ENCODE results near the gene RAX.

The RAX gene

DNA sequence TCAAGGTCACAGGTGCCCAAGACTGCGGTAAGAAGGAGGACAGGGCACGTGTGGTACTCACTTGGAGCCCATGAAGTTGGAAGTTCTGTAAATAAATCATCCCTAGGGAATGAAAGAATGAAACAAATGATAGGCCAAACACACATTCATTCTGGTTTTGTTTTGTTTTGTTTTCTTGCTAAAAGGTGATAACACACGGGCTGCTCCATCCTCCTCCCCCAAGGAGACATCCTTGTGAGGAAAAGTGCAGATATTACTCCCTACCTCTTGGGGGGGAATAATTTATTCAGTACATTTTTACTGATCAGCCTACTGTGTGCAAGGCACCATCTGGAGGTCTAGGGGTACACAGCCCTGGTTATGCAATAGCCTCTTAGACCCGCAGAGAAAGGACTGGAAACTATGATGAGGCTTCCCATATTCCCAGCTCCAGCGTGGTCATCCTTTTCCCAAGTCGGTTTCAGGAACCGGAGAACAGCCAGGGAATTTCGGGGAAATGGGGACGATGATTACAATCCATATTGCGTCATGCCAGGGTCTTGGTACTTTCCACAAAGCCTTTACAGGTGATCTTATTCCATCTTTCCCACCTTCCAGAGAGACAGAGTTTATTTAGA, 6.3 kb downstream of the RAX start:
- Histone ChIP-seq H3K18ac (ENCODE audit: low read length) (no peak overlapping the region), H2BK5ac (ENCODE audit: low read length) (no peak overlapping the region), H3K14ac (ENCODE audit: low read length) (no peak overlapping the region), H4K91ac (ENCODE audit: low read depth, low read length, poor library complexity) (no peak overlapping the region), H2BK120ac (ENCODE audit: low read depth, low read length) (no peak overlapping the region), H3K4me3 (ENCODE audit: low read length in 2 of 2) (no peak overlapping the region), H3K4me2 (ENCODE audit: insufficient read depth, low read length, poor library complexity, severe bottlenecking) (no peak overlapping the region), H2BK15ac (ENCODE audit: low read length) (no peak overlapping the region), H3K4me1 (ENCODE audit: control insufficient read depth in 2 of 2, insufficient read depth in 1 of 2, low read depth in 1 of 2, low read length in 2 of 2) (peaks cover 0 to 17% of the 10 kb centered on the region in 2 donors), H3K79me1 (ENCODE audit: low read depth, low read length) (peaks cover 2% of the 10 kb centered on the region), H3K27ac (replicated peaks; ENCODE audit: low read length) (no peak overlapping the region), H3K9me3 (replicated peaks in 1 of 2; ENCODE audit: control insufficient read depth in 2 of 2, insufficient read depth in 1 of 2, low read depth in 1 of 2, low read length in 2 of 2) (peaks cover 9 to 27% of the 10 kb centered on the region in 2 donors), H3K4ac (ENCODE audit: low read length) (no peak overlapping the region), H3K23ac (ENCODE audit: low read depth, low read length, poor library complexity) (no peak overlapping the region), H2AFZ (ENCODE audit: low read length) (no peak overlapping the region), H3K9ac (ENCODE audit: low read depth, low read length, poor library complexity) (no peak overlapping the region), H3K27me3 (ENCODE audit: control insufficient read depth in 3 of 3, insufficient read depth in 3 of 3, low read depth in 1 of 3, low read length in 3 of 3) (peaks cover 3 to 94% (median 52%) of the 10 kb centered on the region in 3 experiments), H3K36me3 (replicated peaks in 1 of 2; ENCODE audit: control insufficient read depth in 2 of 2, insufficient read depth in 2 of 2, low read length in 2 of 2) (peaks cover 0 to 22% of the 10 kb centered on the region in 2 donors), H2BK12ac (ENCODE audit: low read length) (no peak overlapping the region), H4K8ac (ENCODE audit: low read depth, low read length) (no peak overlapping the region), H2AK5ac (ENCODE audit: low read depth, low read length) (no peak overlapping the region)
- no CpG with 5 or more reads among the region's 10 CpGs for WGBS, 2 donors (ENCODE audit: extremely low coverage in 2 of 2, insufficient read length in 2 of 2, insufficient replicate concordance in 1 of 2)
- no peak for DNase-seq (ENCODE audit: low spot score)

DNA sequence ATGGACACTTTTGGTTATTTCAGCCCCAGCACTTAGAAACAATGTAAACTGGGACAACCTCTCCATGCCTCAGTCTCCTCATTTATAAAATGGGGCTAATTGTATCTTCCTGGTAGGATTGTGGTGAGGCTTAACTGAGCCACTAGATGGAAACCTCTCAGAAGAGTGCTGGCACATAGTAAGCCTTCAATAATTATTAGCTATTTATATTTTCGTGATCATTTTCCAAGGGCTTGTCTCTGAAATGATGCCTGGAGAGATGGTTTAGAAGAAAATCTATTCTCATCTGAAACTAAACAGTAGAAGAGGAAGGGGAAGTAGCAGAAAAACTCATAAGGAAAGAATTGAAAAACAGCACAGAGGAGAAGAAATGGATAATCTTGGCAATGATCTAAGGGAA, 6.8 kb downstream of the RAX start:
- no peak overlapping the region for H2BK5ac ChIP-seq (ENCODE audit: low read length)
- H3K27ac ChIP-seq (replicated peaks; ENCODE audit: low read length): no peak overlapping the region
- H3K4ac ChIP-seq (ENCODE audit: low read length): no peak overlapping the region
- H2BK12ac ChIP-seq (ENCODE audit: low read length): no peak overlapping the region
- no peak overlapping the region for H3K14ac ChIP-seq (ENCODE audit: low read length)
- H3K4me1 ChIP-seq (ENCODE audit: control insufficient read depth in 2 of 2, insufficient read depth in 1 of 2, low read depth in 1 of 2, low read length in 2 of 2): peaks cover 0 to 17% of the 10 kb centered on the region in 2 donors
- no peak overlapping the region for H4K8ac ChIP-seq (ENCODE audit: low read depth, low read length)
- H3K36me3 ChIP-seq (replicated peaks in 1 of 2; ENCODE audit: control insufficient read depth in 2 of 2, insufficient read depth in 2 of 2, low read length in 2 of 2): peaks cover 0 to 22% of the 10 kb centered on the region in 2 donors
- peaks cover 9 to 27% of the 10 kb centered on the region in 2 donors for H3K9me3 ChIP-seq (replicated peaks in 1 of 2; ENCODE audit: control insufficient read depth in 2 of 2, insufficient read depth in 1 of 2, low read depth in 1 of 2, low read length in 2 of 2)
- no peak overlapping the region for H2BK120ac ChIP-seq (ENCODE audit: low read depth, low read length)
- H3K9ac ChIP-seq (ENCODE audit: low read depth, low read length, poor library complexity): no peak overlapping the region
- no peak overlapping the region for H3K4me3 ChIP-seq (ENCODE audit: low read length in 2 of 2)
- H2BK15ac ChIP-seq (ENCODE audit: low read length): no peak overlapping the region
- no CpG with 5 or more reads among the region's 1 CpG for WGBS, 2 donors (ENCODE audit: extremely low coverage in 2 of 2, insufficient read length in 2 of 2, insufficient replicate concordance in 1 of 2)
- no peak overlapping the region for H3K18ac ChIP-seq (ENCODE audit: low read length)
- no peak for DNase-seq (ENCODE audit: low spot score)
- H3K4me2 ChIP-seq (ENCODE audit: insufficient read depth, low read length, poor library complexity, severe bottlenecking): no peak overlapping the region
- peaks cover 2% of the 10 kb centered on the region for H3K79me1 ChIP-seq (ENCODE audit: low read depth, low read length)
- no peak overlapping the region for H3K23ac ChIP-seq (ENCODE audit: low read depth, low read length, poor library complexity)
- no peak overlapping the region for H2AK5ac ChIP-seq (ENCODE audit: low read depth, low read length)
- H3K27me3 ChIP-seq (ENCODE audit: control insufficient read depth in 3 of 3, insufficient read depth in 3 of 3, low read depth in 1 of 3, low read length in 3 of 3): peaks cover 3 to 89% (median 52%) of the 10 kb centered on the region in 3 experiments
- H2AFZ ChIP-seq (ENCODE audit: low read length): no peak overlapping the region
- no peak overlapping the region for H4K91ac ChIP-seq (ENCODE audit: low read depth, low read length, poor library complexity)

DNA sequence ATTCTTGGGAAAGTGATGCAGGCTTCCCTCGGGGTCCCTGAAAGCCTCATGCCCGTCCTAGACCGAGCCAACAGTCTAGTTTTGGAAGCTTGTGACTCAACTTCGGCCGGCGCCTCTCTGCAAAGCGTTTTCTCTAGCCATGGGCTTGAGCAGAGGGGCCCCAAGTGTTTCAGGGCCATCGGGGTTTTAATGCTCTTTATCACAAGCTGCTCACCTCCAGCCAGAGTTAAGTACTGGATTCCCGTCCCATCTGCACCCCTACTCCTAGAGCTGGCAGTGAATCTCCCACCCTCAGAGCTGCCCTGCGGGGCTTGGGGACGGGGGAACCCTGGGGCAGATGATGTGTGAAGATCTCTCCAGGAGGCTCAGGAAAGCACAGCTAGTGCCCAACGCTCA, 7.3 kb downstream of the RAX start:
- H2AFZ ChIP-seq (ENCODE audit: low read length): no peak overlapping the region
- no peak overlapping the region for H2BK12ac ChIP-seq (ENCODE audit: low read length)
- peaks cover 0 to 22% of the 10 kb centered on the region in 2 donors for H3K36me3 ChIP-seq (replicated peaks in 1 of 2; ENCODE audit: control insufficient read depth in 2 of 2, insufficient read depth in 2 of 2, low read length in 2 of 2)
- H2BK120ac ChIP-seq (ENCODE audit: low read depth, low read length): no peak overlapping the region
- H3K23ac ChIP-seq (ENCODE audit: low read depth, low read length, poor library complexity): no peak overlapping the region
- H3K4me3 ChIP-seq (ENCODE audit: low read length in 2 of 2): no peak overlapping the region
- H3K9me3 ChIP-seq (replicated peaks in 1 of 2; ENCODE audit: control insufficient read depth in 2 of 2, insufficient read depth in 1 of 2, low read depth in 1 of 2, low read length in 2 of 2): peaks cover 9 to 27% of the 10 kb centered on the region in 2 donors
- no peak overlapping the region for H3K4me2 ChIP-seq (ENCODE audit: insufficient read depth, low read length, poor library complexity, severe bottlenecking)
- H2BK15ac ChIP-seq (ENCODE audit: low read length): no peak overlapping the region
- H4K91ac ChIP-seq (ENCODE audit: low read depth, low read length, poor library complexity): no peak overlapping the region
- no peak overlapping the region for H3K14ac ChIP-seq (ENCODE audit: low read length)
- H3K18ac ChIP-seq (ENCODE audit: low read length): peak overlapping the region; percentile 6
- H3K4me1 ChIP-seq (ENCODE audit: control insufficient read depth in 2 of 2, insufficient read depth in 1 of 2, low read depth in 1 of 2, low read length in 2 of 2): peaks cover 0 to 17% of the 10 kb centered on the region in 2 donors
- H2BK5ac ChIP-seq (ENCODE audit: low read length): no peak overlapping the region
- no peak for DNase-seq (ENCODE audit: low spot score)
- H3K4ac ChIP-seq (ENCODE audit: low read length): no peak overlapping the region
- no peak overlapping the region for H3K27ac ChIP-seq (replicated peaks; ENCODE audit: low read length)
- no CpG with 5 or more reads among the region's 12 CpGs for WGBS, 2 donors (ENCODE audit: extremely low coverage in 2 of 2, insufficient read length in 2 of 2, insufficient replicate concordance in 1 of 2)
- H3K79me1 ChIP-seq (ENCODE audit: low read depth, low read length): peaks cover 2% of the 10 kb centered on the region
- H3K9ac ChIP-seq (ENCODE audit: low read depth, low read length, poor library complexity): no peak overlapping the region
- no peak overlapping the region for H2AK5ac ChIP-seq (ENCODE audit: low read depth, low read length)
- H4K8ac ChIP-seq (ENCODE audit: low read depth, low read length): no peak overlapping the region
- H3K27me3 ChIP-seq (ENCODE audit: control insufficient read depth in 3 of 3, insufficient read depth in 3 of 3, low read depth in 1 of 3, low read length in 3 of 3): peaks cover 3 to 84% (median 52%) of the 10 kb centered on the region in 3 experiments

DNA sequence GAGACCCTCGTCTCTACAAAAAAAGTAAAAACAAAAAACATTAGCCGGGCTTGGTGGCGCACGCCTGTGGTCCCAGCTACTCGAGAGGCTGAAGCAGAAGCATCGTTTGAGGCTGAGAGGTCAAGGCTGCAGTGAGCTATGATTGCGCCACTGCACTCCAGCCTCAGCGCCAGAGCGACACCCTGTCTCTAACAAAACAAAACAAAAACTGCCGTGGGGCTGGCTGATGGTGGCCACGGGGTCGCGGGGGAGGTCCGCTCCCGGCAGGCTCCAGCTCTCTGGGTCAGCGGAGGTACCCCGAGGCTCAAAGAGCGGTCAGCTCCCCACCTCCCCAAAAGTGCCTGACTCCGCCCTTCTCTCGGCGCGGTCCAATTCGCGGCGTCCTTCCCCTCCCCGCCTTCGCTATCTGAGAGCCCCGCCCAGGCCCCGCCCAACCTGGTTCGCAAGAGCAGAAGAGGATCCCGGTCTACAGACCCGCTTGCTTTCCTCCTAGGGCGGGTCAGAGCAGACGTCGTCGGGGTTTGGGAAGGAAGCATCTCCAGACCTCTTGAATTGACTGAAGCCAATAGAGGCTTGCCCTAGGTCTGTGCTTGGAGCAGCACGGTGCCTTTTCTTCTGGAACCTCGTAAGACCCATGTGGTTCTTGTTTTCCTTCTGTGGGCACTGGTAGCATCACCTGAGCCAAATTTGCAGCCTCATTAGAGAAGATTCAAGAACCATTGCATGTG, 7.8 kb downstream of the RAX start:
- peaks cover 0 to 16% of the 10 kb centered on the region in 2 donors for H3K4me1 ChIP-seq (ENCODE audit: control insufficient read depth in 2 of 2, insufficient read depth in 1 of 2, low read depth in 1 of 2, low read length in 2 of 2)
- H3K23ac ChIP-seq (ENCODE audit: low read depth, low read length, poor library complexity): no peak overlapping the region
- H3K27me3 ChIP-seq (ENCODE audit: control insufficient read depth in 3 of 3, insufficient read depth in 3 of 3, low read depth in 1 of 3, low read length in 3 of 3): peaks cover 3 to 78% (median 52%) of the 10 kb centered on the region in 3 experiments
- H3K9ac ChIP-seq (ENCODE audit: low read depth, low read length, poor library complexity): no peak overlapping the region
- no peak overlapping the region for H2BK12ac ChIP-seq (ENCODE audit: low read length)
- H2BK120ac ChIP-seq (ENCODE audit: low read depth, low read length): no peak overlapping the region
- no peak overlapping the region for H2BK5ac ChIP-seq (ENCODE audit: low read length)
- H4K91ac ChIP-seq (ENCODE audit: low read depth, low read length, poor library complexity): no peak overlapping the region
- peak overlapping the region; percentile 40 for H2AFZ ChIP-seq (ENCODE audit: low read length)
- H3K36me3 ChIP-seq (replicated peaks in 1 of 2; ENCODE audit: control insufficient read depth in 2 of 2, insufficient read depth in 2 of 2, low read length in 2 of 2): peaks cover 0 to 20% of the 10 kb centered on the region in 2 donors
- no peak overlapping the region for H3K14ac ChIP-seq (ENCODE audit: low read length)
- H2BK15ac ChIP-seq (ENCODE audit: low read length): no peak overlapping the region
- peak overlapping the region in 1 of 2 donors; percentile 66 for H3K4me3 ChIP-seq (ENCODE audit: low read length in 2 of 2)
- peak overlapping the region; percentile 65 for H3K4me2 ChIP-seq (ENCODE audit: insufficient read depth, low read length, poor library complexity, severe bottlenecking)
- WGBS, 2 donors (ENCODE audit: extremely low coverage in 2 of 2, insufficient read length in 2 of 2, insufficient replicate concordance in 1 of 2): no CpG with 5 or more reads among the region's 38 CpGs
- H3K9me3 ChIP-seq (replicated peaks in 1 of 2; ENCODE audit: control insufficient read depth in 2 of 2, insufficient read depth in 1 of 2, low read depth in 1 of 2, low read length in 2 of 2): peaks cover 9 to 27% of the 10 kb centered on the region in 2 donors
- no peak overlapping the region for H3K27ac ChIP-seq (replicated peaks; ENCODE audit: low read length)
- H3K79me1 ChIP-seq (ENCODE audit: low read depth, low read length): peaks cover 2% of the 10 kb centered on the region
- no peak for DNase-seq (ENCODE audit: low spot score)
- H3K18ac ChIP-seq (ENCODE audit: low read length): peak overlapping the region; percentile 76
- no peak overlapping the region for H4K8ac ChIP-seq (ENCODE audit: low read depth, low read length)
- H2AK5ac ChIP-seq (ENCODE audit: low read depth, low read length): peak overlapping the region; percentile 28
- no peak overlapping the region for H3K4ac ChIP-seq (ENCODE audit: low read length)
